Measurements from ENCODE around the gene ZNF83. TPM values are rescaled to one million over a fixed set of nuclear protein-coding genes. Genes with fewer than 3 reads are reported as not detected.

Gene ZNF83
- total RNA-seq, 1 donor from 2014 or later: 58.1 TPM

GRCh38 chr19:52665529-52665928, 27.4 kb upstream of the ZNF83 start:
- H3K27me3 Mint-ChIP-seq (ENCODE audit: unreplicated experiment): no peaks in the 10 kb centered on the region
- no peak for TF ChIP-seq CTCF (IDR thresholded peaks at IDR 0.05)

GRCh38 chr19:52665027-52665426, 26.9 kb upstream of the ZNF83 start:
- Mint-ChIP-seq H3K9me3 (ENCODE audit: unreplicated experiment) (no peaks in the 10 kb centered on the region), H3K27me3 (ENCODE audit: unreplicated experiment) (no peaks in the 10 kb centered on the region), H3K4me1 (ENCODE audit: unreplicated experiment) (peaks cover 18% of the 10 kb centered on the region), H3K36me3 (ENCODE audit: unreplicated experiment) (peaks cover 14% of the 10 kb centered on the region), H3K27ac (ENCODE audit: unreplicated experiment) (peak overlapping the region; percentile 14), H3K4me3 (ENCODE audit: unreplicated experiment) (no peak overlapping the region)
- no peak for TF ChIP-seq CTCF (IDR thresholded peaks at IDR 0.05)
- no peak for DNase-seq (ENCODE audit: extremely low spot score, unreplicated experiment)

More at GRCh38 chr19:52665529-52665928, 27.4 kb upstream of the ZNF83 start:
- H3K9me3 Mint-ChIP-seq (ENCODE audit: unreplicated experiment): no peaks in the 10 kb centered on the region
- peaks cover 11% of the 10 kb centered on the region for H3K36me3 Mint-ChIP-seq (ENCODE audit: unreplicated experiment)
- no peak overlapping the region for H3K27ac Mint-ChIP-seq (ENCODE audit: unreplicated experiment)
- no peak overlapping the region for H3K4me3 Mint-ChIP-seq (ENCODE audit: unreplicated experiment)
- H3K4me1 Mint-ChIP-seq (ENCODE audit: unreplicated experiment): peaks cover 18% of the 10 kb centered on the region
- no peak for DNase-seq (ENCODE audit: extremely low spot score, unreplicated experiment)

GRCh38 chr19:52664461-52664860, 26.3 kb upstream of the ZNF83 start:
- H3K4me1 Mint-ChIP-seq (ENCODE audit: unreplicated experiment): peaks cover 18% of the 10 kb centered on the region
- peaks cover 16% of the 10 kb centered on the region for H3K36me3 Mint-ChIP-seq (ENCODE audit: unreplicated experiment)
- H3K9me3 Mint-ChIP-seq (ENCODE audit: unreplicated experiment): no peaks in the 10 kb centered on the region
- no peak for DNase-seq (ENCODE audit: extremely low spot score, unreplicated experiment)
- no peak overlapping the region for H3K27ac Mint-ChIP-seq (ENCODE audit: unreplicated experiment)
- H3K27me3 Mint-ChIP-seq (ENCODE audit: unreplicated experiment): no peaks in the 10 kb centered on the region
- no peak overlapping the region for H3K4me3 Mint-ChIP-seq (ENCODE audit: unreplicated experiment)
- no peak for TF ChIP-seq CTCF (IDR thresholded peaks at IDR 0.05)

GRCh38 chr19:52662631-52663030, 24.5 kb upstream of the ZNF83 start:
- no peaks in the 10 kb centered on the region for H3K9me3 Mint-ChIP-seq (ENCODE audit: unreplicated experiment)
- peaks cover 18% of the 10 kb centered on the region for H3K4me1 Mint-ChIP-seq (ENCODE audit: unreplicated experiment)
- DNase-seq (ENCODE audit: extremely low spot score, unreplicated experiment): no peak
- H3K27ac Mint-ChIP-seq (ENCODE audit: unreplicated experiment): no peak overlapping the region
- H3K4me3 Mint-ChIP-seq (ENCODE audit: unreplicated experiment): no peak overlapping the region
- peaks cover 28% of the 10 kb centered on the region for H3K36me3 Mint-ChIP-seq (ENCODE audit: unreplicated experiment)
- H3K27me3 Mint-ChIP-seq (ENCODE audit: unreplicated experiment): no peaks in the 10 kb centered on the region
- no peak for TF ChIP-seq CTCF (IDR thresholded peaks at IDR 0.05)

- TF ChIP-seq CTCF (IDR thresholded peaks at IDR 0.05): no peak
- Mint-ChIP-seq H3K4me3 (ENCODE audit: unreplicated experiment) (no peak overlapping the region), H3K4me1 (ENCODE audit: unreplicated experiment) (peaks cover 18% of the 10 kb centered on the region), H3K27me3 (ENCODE audit: unreplicated experiment) (no peaks in the 10 kb centered on the region), H3K9me3 (ENCODE audit: unreplicated experiment) (no peaks in the 10 kb centered on the region), H3K36me3 (ENCODE audit: unreplicated experiment) (peaks cover 34% of the 10 kb centered on the region), H3K27ac (ENCODE audit: unreplicated experiment) (no peak overlapping the region)
- no peak for DNase-seq (ENCODE audit: extremely low spot score, unreplicated experiment)
Measured at GRCh38 chr19:52660981-52661380, 22.8 kb upstream of the ZNF83 start.

Data from osteocyte (in vitro differentiated cells).